H4 (cell line): ENCODE results near the gene RNASE9. TPM values are rescaled to one million over a fixed set of nuclear protein-coding genes. Genes with fewer than 3 reads are reported as not detected.
"Not testable (repeated sequence)": the region's sequence is repeated elsewhere in the genome, so short reads cannot be mapped to it uniquely, and the experiment has no call there.

ENCODE experiments used
- DNase-seq: peaks from one replicate; pipeline ENCODE4 v3.0.0-alpha.2; 2015; ENCODE audit warnings: low spot score
- total RNA-seq: library from RNA; depleted of rRNA; stranded (reverse); fragments of >200 nt; shearing (Covaris generic); gene quantifications from 2 replicates; pipeline ENCODE4 v1.2.3, GENCODE V29; 2014; rRNA removed

Gene RNASE9
- total RNA-seq, 1 experiment from 2014 or later: not detected

- no peak for DNase-seq
Observed at GRCh38 chr14:20522332-20522731, 38.5 kb downstream of the RNASE9 start.

GRCh38 chr14:20516921-20517320 is 43.9 kb downstream of the RNASE9 start:
- DNase-seq: no peak

GRCh38 chr14:20515846-20516245 is 45.0 kb downstream of the RNASE9 start:
- no peak for DNase-seq

GRCh38 chr14:20512177-20512905 is 48.5 kb downstream of the RNASE9 start:
- no peak for DNase-seq

- no peak for DNase-seq
Observed at GRCh38 chr14:20508367-20508766, 52.5 kb downstream of the RNASE9 start.

- DNase-seq: not testable (repeated sequence)
Observed at GRCh38 chr14:20507537-20507936, 53.3 kb downstream of the RNASE9 start.

GRCh38 chr14:20506752-20507151 is 54.1 kb downstream of the RNASE9 start:
- DNase-seq: not testable (repeated sequence)

- not testable (repeated sequence) for DNase-seq
Observed at GRCh38 chr14:20506276-20506675, 54.6 kb downstream of the RNASE9 start.

Other genes with a start within 250 kb of the RNASE9 start
- gene CCNB1IP1, start 227.8 kb downstream of the RNASE9 start, total RNA-seq: 83.8 and 92.0 TPM in 2 replicates
- gene PARP2, start 217.4 kb downstream of the RNASE9 start, total RNA-seq: 21.9 and 33.6 TPM in 2 replicates
- gene TEP1, start 147.5 kb downstream of the RNASE9 start, total RNA-seq: 10.6 and 12.0 TPM in 2 replicates
- gene KLHL33, start 124.9 kb downstream of the RNASE9 start, total RNA-seq: not detected in 2 replicates
- 69.6 and 83.2 TPM in 2 replicates for gene OSGEP, start 106.2 kb downstream of the RNASE9 start, total RNA-seq
- 54.7 and 122 TPM in 2 replicates for gene APEX1, start 105.8 kb downstream of the RNASE9 start, total RNA-seq
- 29.5 and 32.8 TPM in 2 replicates for gene PIP4P1, start 99.6 kb downstream of the RNASE9 start, total RNA-seq
- 88.6 and 98.9 TPM in 2 replicates for gene PNP, start 91.6 kb downstream of the RNASE9 start, total RNA-seq
- not detected in 2 replicates for gene RNASE10, start 55.5 kb downstream of the RNASE9 start, total RNA-seq
- gene RNASE11, start 27.0 kb upstream of the RNASE9 start, total RNA-seq: not detected in 2 replicates
- gene RNASE12, start 30.3 kb upstream of the RNASE9 start, total RNA-seq: not detected in 2 replicates
- not detected in 2 replicates for gene OR6S1, start 80.6 kb upstream of the RNASE9 start, total RNA-seq
- 14.7 and 22.2 TPM in 2 replicates for gene RNASE4, start 123.5 kb upstream of the RNASE9 start, total RNA-seq
- 3.9 and 9.2 TPM in 2 replicates for gene ANG, start 127.7 kb upstream of the RNASE9 start, total RNA-seq
- gene EDDM3A, start 184.8 kb upstream of the RNASE9 start, total RNA-seq: not detected in 2 replicates
- not detected in 2 replicates for gene EDDM3B, start 207.4 kb upstream of the RNASE9 start, total RNA-seq
- not detected in 2 replicates for gene RNASE6, start 220.2 kb upstream of the RNASE9 start, total RNA-seq
- gene RNASE1, start 241.8 kb upstream of the RNASE9 start, total RNA-seq: 2.1 and 9.4 TPM in 2 replicates